ENCODE measurements around the gene C4B. TPM values are rescaled to one million over a fixed set of nuclear protein-coding genes. Genes with fewer than 3 reads are reported as not detected.
"Not testable (repeated sequence)": the region's sequence is repeated elsewhere in the genome, so short reads cannot be mapped to it uniquely, and the experiment has no call there.

C4B gene
- total and polyA plus RNA-seq, 2 donors (not counting 1 experiment from before 2014, with no cell fraction given), result 16.2 to 19.0 TPM

DNA sequence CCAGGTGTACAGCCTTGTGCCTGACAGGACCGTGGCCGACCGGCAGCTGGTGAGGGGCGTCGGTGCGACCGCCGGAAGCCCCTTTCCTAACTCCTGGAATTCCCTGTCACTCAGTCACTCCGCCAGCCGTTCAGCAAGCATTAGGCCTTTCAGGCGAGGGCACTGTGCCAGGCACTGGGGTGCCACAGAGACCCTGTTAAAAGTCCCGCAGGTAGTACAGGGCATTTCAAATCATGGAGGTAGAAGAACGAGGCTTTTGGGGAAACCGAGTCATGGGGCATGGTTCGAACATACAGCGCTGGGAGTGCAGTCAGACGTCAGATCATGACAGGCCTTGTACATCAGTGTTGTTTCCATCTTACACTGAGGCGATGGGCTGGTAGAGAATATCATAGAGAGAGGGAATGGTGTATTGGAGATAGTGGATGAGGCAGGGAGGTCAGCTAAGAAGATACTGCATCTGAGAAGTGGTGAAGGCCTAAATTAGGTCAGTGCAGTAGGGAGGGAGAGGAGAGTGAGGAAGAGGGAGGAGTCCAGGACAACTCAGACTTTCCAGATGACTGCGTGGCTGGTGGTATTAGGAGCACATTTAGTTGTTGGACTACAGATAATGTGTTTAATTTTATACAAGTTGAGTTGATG is 41.8 kb upstream of the C4B start:
- Histone ChIP-seq H3K9ac (ENCODE audit: insufficient read depth, low read length) (peak overlapping the region; percentile 98), H3K36me3 (ENCODE audit: control insufficient read depth, insufficient read depth, low read length) (peaks cover 21% of the 10 kb centered on the region), H3K4me3 (replicated peaks in 1 of 4; ENCODE audit: control extremely low read depth in 1 of 4, insufficient read depth in 1 of 4, low read depth in 3 of 4, low read length in 4 of 4) (peak overlapping the region; percentile 84 to 97 (median 94)), H3K9me3 (ENCODE audit: control insufficient read depth, insufficient read depth, low read depth, low read length) (no peaks in the 10 kb centered on the region), H4K20me1 (ENCODE audit: control insufficient read depth, extremely low read depth, insufficient read depth, low read length) (no peaks in the 10 kb centered on the region), H3K4me2 (ENCODE audit: extremely low read depth, insufficient read depth, low read length) (peak overlapping the region; percentile 91), H3K27ac (ENCODE audit: insufficient read depth, low read length) (peak overlapping the region; percentile 100), H3K4me1 (ENCODE audit: control insufficient read depth, extremely low read depth, insufficient read depth, low read length) (peaks cover 18% of the 10 kb centered on the region), H2AFZ (ENCODE audit: low read length) (peak overlapping the region; percentile 66), H3K79me2 (ENCODE audit: control insufficient read depth, insufficient read depth, low read length) (peaks cover 33% of the 10 kb centered on the region), H3K27me3 (ENCODE audit: control insufficient read depth, insufficient read depth, low read length) (no peaks in the 10 kb centered on the region)
- TF ChIP-seq, protein P1, sequence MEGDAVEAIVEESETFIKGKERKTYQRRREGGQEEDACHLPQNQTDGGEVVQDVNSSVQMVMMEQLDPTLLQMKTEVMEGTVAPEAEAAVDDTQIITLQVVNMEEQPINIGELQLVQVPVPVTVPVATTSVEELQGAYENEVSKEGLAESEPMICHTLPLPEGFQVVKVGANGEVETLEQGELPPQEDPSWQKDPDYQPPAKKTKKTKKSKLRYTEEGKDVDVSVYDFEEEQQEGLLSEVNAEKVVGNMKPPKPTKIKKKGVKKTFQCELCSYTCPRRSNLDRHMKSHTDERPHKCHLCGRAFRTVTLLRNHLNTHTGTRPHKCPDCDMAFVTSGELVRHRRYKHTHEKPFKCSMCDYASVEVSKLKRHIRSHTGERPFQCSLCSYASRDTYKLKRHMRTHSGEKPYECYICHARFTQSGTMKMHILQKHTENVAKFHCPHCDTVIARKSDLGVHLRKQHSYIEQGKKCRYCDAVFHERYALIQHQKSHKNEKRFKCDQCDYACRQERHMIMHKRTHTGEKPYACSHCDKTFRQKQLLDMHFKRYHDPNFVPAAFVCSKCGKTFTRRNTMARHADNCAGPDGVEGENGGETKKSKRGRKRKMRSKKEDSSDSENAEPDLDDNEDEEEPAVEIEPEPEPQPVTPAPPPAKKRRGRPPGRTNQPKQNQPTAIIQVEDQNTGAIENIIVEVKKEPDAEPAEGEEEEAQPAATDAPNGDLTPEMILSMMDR (conservative IDR thresholded peaks at IDR 0.05 in 1 of 2, IDR thresholded peaks at IDR 0.05 in 1 of 2; ENCODE audit: low read depth in 1 of 2, low read length in 2 of 2), result no peak
- no peak for TF ChIP-seq EZH2 (IDR thresholded peaks at IDR 0.05; ENCODE audit: low read length, missing control alignments)
- peak; percentile 25 to 68 for DNase-seq (ENCODE audit: low read depth in 2 of 2)

GRCh38 chr6:31976065-31976464 is 38.5 kb upstream of the C4B start:
- not testable (repeated sequence) for H3K4me2 ChIP-seq (ENCODE audit: extremely low read depth, insufficient read depth, low read length); H3K4me3 ChIP-seq (replicated peaks in 1 of 4; ENCODE audit: control extremely low read depth in 1 of 4, insufficient read depth in 1 of 4, low read depth in 3 of 4, low read length in 4 of 4); H2AFZ ChIP-seq (ENCODE audit: low read length); DNase-seq (ENCODE audit: low read depth in 2 of 2); H3K4me1 ChIP-seq (ENCODE audit: control insufficient read depth, extremely low read depth, insufficient read depth, low read length); H3K27me3 ChIP-seq (ENCODE audit: control insufficient read depth, insufficient read depth, low read length); H3K36me3 ChIP-seq (ENCODE audit: control insufficient read depth, insufficient read depth, low read length); H4K20me1 ChIP-seq (ENCODE audit: control insufficient read depth, extremely low read depth, insufficient read depth, low read length); H3K9me3 ChIP-seq (ENCODE audit: control insufficient read depth, insufficient read depth, low read depth, low read length); H3K9ac ChIP-seq (ENCODE audit: insufficient read depth, low read length); H3K27ac ChIP-seq (ENCODE audit: insufficient read depth, low read length)
- H3K79me2 ChIP-seq (ENCODE audit: control insufficient read depth, insufficient read depth, low read length), result peaks cover 21% of the 10 kb centered on the region

DNA sequence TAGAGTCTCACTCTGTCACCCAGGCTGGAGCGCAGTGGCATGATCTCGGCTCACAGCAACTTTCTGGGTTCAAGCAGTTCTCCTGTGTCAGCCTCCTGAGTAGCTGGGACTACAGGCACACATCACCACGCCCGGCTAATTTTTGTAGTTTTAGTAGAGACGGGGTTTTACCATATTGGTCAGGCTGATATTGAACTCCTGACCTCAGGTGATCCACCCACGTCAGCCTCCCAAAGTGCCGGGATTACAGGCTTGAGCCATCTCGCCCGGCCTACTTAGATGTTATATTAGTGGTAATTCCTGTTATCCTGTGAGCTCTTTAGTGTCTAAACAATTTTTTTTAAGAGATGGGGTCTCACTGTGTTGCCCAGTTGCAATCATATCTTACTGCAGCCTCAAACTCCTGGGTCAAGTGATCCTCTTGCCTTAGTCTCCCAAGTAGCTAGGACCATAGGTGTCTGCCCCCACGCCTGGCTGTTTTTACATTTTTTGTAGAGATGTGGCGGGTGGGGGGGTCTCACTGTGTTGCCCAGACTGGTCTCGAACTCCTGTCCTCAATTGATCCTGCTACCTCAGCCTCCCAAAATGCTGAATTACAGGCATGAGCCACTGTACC is 36.7 kb upstream of the C4B start:
- Histone ChIP-seq H3K79me2 (ENCODE audit: control insufficient read depth, insufficient read depth, low read length) (peaks cover 10% of the 10 kb centered on the region), H3K9me3 (ENCODE audit: control insufficient read depth, insufficient read depth, low read depth, low read length) (no peaks in the 10 kb centered on the region), H3K27me3 (ENCODE audit: control insufficient read depth, insufficient read depth, low read length) (no peaks in the 10 kb centered on the region), H3K27ac (ENCODE audit: insufficient read depth, low read length) (no peak overlapping the region), H3K4me3 (replicated peaks in 1 of 4; ENCODE audit: control extremely low read depth in 1 of 4, insufficient read depth in 1 of 4, low read depth in 3 of 4, low read length in 4 of 4) (no peak overlapping the region), H3K4me1 (ENCODE audit: control insufficient read depth, extremely low read depth, insufficient read depth, low read length) (peaks cover 6% of the 10 kb centered on the region), H3K4me2 (ENCODE audit: extremely low read depth, insufficient read depth, low read length) (no peak overlapping the region), H3K9ac (ENCODE audit: insufficient read depth, low read length) (no peak overlapping the region), H3K36me3 (ENCODE audit: control insufficient read depth, insufficient read depth, low read length) (peaks cover 2% of the 10 kb centered on the region), H4K20me1 (ENCODE audit: control insufficient read depth, extremely low read depth, insufficient read depth, low read length) (no peaks in the 10 kb centered on the region), H2AFZ (ENCODE audit: low read length) (no peak overlapping the region)
- TF ChIP-seq, protein P1 (conservative IDR thresholded peaks at IDR 0.05 in 1 of 2, IDR thresholded peaks at IDR 0.05 in 1 of 2; ENCODE audit: low read depth in 1 of 2, low read length in 2 of 2), result no peak
- TF ChIP-seq EZH2 (IDR thresholded peaks at IDR 0.05; ENCODE audit: low read length, missing control alignments), result no peak
- DNase-seq (ENCODE audit: low read depth in 2 of 2), result no peak

Measured in fibroblast of lung (primary cell).